SK-N-SH treated with all-trans-retinoic acid at 6 μM for 48 hours (cell line): ENCODE data around the gene LUC7L2.

Source experiments
- ATAC-seq: fragments of 200-7000 bp; cut with Tn5 transposase; 3 replicates; pipeline ENCODE4 v1.9.1; 2020; ENCODE audit warnings: mild to moderate bottlenecking, moderate library complexity
- ARNTL ChIP-seq: fragments of 450-650 bp; formaldehyde crosslinking; IDR thresholded peaks from 2 replicates; pipeline ENCODE4 v1.5.0; 2020; ENCODE audit warnings: low read depth, mild to moderate bottlenecking, moderate library complexity, borderline replicate concordance
- BACH2 ChIP-seq: fragments of 250-450 bp; sonication (Bioruptor Pico); IDR thresholded peaks from 2 replicates; pipeline ENCODE4 v1.9.0; 2021; ENCODE audit warnings: mild to moderate bottlenecking, borderline replicate concordance
- CSDC2 ChIP-seq: fragments of 250-450 bp; sonication (Bioruptor Pico); IDR thresholded peaks from 2 replicates; pipeline ENCODE4 v1.5.0; 2020; ENCODE audit warnings: mild to moderate bottlenecking, moderate library complexity
- GLIS3 ChIP-seq: fragments of 250-450 bp; sonication (Bioruptor Pico); IDR thresholded peaks from 2 replicates; pipeline ENCODE4 v1.5.0; 2020; ENCODE audit warnings: mild to moderate bottlenecking, moderate library complexity
- ISL1 ChIP-seq: fragments of 250-450 bp; sonication (Bioruptor Pico); IDR thresholded peaks from 2 replicates; pipeline ENCODE4 v2.1.2; 2022; ENCODE audit warnings: mild to moderate bottlenecking, moderate library complexity
- OSR1 ChIP-seq: fragments of 250-450 bp; sonication (Bioruptor Pico); IDR thresholded peaks from 2 replicates; pipeline ENCODE4 v1.8.0; 2022; ENCODE audit warnings: moderate library complexity, mild to moderate bottlenecking, inconsistent platforms
- SNAI2 ChIP-seq: fragments of 250-450 bp; sonication (Bioruptor Pico); IDR thresholded peaks from 2 replicates; pipeline ENCODE4 v1.5.0; 2020; ENCODE audit warnings: mild to moderate bottlenecking, moderate library complexity
- TCF4 ChIP-seq: fragments of 250-450 bp; sonication (Bioruptor Pico); IDR thresholded peaks from 2 replicates; pipeline ENCODE4 v1.8.0; 2021; ENCODE audit warnings: mild to moderate bottlenecking, moderate library complexity, borderline replicate concordance
- ZC3H10 ChIP-seq: fragments of 250-450 bp; sonication (Bioruptor Pico); IDR thresholded peaks from 2 replicates; pipeline ENCODE4 v1.5.1; 2021; ENCODE audit warnings: mild to moderate bottlenecking, moderate library complexity
- ZFP3 ChIP-seq: fragments of 250-450 bp; sonication (Bioruptor Pico); IDR thresholded peaks from 2 replicates; pipeline ENCODE4 v1.5.0; 2020; ENCODE audit warnings: mild to moderate bottlenecking, moderate library complexity
- ZFP30 ChIP-seq: fragments of 450-650 bp; formaldehyde crosslinking; IDR thresholded peaks from 2 replicates; pipeline ENCODE4 v1.5.0; 2022; ENCODE audit warnings: mild to moderate bottlenecking, moderate library complexity
- ZNF70 ChIP-seq: fragments of 450-650 bp; formaldehyde crosslinking; IDR thresholded peaks from 2 replicates; pipeline ENCODE4 v1.5.0; 2020; ENCODE audit warnings: mild to moderate bottlenecking, moderate library complexity
- ZNF8 ChIP-seq: fragments of 450-650 bp; formaldehyde crosslinking; IDR thresholded peaks from 2 replicates; pipeline ENCODE4 v1.5.0; 2020; ENCODE audit warnings: mild to moderate bottlenecking, moderate library complexity
- TF ChIP-seq, protein P1 (sequence below): fragments of 250-450 bp; sonication (Bioruptor Pico); IDR thresholded peaks from 2 replicates; pipeline ENCODE4 v1.8.0; 2020; ENCODE audit warnings: mild to moderate bottlenecking, moderate library complexity, borderline replicate concordance
- TF ChIP-seq, protein P2 (sequence below): fragments of 250-450 bp; sonication (Bioruptor Pico); IDR thresholded peaks from 2 replicates; pipeline ENCODE4 v1.8.0; 2021; ENCODE audit warnings: low read depth, mild to moderate bottlenecking, moderate library complexity, borderline replicate concordance
- TF ChIP-seq, protein P3 (sequence below): fragments of 250-450 bp; sonication (Bioruptor Pico); IDR thresholded peaks from 2 replicates; pipeline ENCODE4 v1.5.0; 2020; ENCODE audit warnings: mild to moderate bottlenecking, moderate library complexity
- TF ChIP-seq, protein P4 (sequence below): fragments of 250-450 bp; sonication (Bioruptor Pico); IDR thresholded peaks from 2 replicates; pipeline ENCODE4 v1.5.1; 2020; ENCODE audit warnings: low read depth, mild to moderate bottlenecking, moderate library complexity
- TF ChIP-seq, protein P5 (sequence below): fragments of 250-450 bp; sonication (Bioruptor Pico); IDR thresholded peaks from 2 replicates; pipeline ENCODE4 v1.5.1; 2021; ENCODE audit warnings: mild to moderate bottlenecking, moderate library complexity

The LUC7L2 gene

DNA sequence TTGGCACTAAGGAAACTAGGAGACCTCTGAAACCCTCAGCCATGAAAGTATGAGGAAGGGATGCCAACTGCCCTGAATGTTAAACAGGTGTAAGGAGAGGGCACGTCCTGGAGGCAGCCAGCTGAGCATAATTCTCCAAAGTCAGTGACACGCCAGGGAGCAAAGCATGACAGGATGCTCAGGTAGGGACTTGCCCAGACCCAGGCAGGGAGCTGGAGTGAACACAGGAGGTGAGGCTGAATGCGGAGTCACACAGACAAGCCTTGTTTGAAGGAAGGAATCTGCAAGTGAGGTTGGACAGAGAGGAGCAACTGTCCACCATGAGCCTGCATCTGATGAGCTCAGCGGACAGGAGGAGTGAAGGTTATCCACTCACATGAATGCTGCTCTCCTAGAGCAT is 82.3 kb downstream of the LUC7L2 start:
- ATAC-seq: no peak
- TF ChIP-seq TCF4 (CRISPR knock-in tag) (no peak), ZC3H10 (CRISPR knock-in tag) (no peak), ZNF8 (no peak), ZFP3 (CRISPR knock-in tag) (no peak), ARNTL (CRISPR knock-in tag) (no peak), ZFP30 (CRISPR knock-in tag) (no peak), CSDC2 (CRISPR knock-in tag) (no peak)
- TF ChIP-seq, protein P1, sequence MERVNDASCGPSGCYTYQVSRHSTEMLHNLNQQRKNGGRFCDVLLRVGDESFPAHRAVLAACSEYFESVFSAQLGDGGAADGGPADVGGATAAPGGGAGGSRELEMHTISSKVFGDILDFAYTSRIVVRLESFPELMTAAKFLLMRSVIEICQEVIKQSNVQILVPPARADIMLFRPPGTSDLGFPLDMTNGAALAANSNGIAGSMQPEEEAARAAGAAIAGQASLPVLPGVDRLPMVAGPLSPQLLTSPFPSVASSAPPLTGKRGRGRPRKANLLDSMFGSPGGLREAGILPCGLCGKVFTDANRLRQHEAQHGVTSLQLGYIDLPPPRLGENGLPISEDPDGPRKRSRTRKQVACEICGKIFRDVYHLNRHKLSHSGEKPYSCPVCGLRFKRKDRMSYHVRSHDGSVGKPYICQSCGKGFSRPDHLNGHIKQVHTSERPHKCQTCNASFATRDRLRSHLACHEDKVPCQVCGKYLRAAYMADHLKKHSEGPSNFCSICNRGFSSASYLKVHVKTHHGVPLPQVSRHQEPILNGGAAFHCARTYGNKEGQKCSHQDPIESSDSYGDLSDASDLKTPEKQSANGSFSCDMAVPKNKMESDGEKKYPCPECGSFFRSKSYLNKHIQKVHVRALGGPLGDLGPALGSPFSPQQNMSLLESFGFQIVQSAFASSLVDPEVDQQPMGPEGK (CRISPR knock-in tag): no peak
- TF ChIP-seq, protein P2, sequence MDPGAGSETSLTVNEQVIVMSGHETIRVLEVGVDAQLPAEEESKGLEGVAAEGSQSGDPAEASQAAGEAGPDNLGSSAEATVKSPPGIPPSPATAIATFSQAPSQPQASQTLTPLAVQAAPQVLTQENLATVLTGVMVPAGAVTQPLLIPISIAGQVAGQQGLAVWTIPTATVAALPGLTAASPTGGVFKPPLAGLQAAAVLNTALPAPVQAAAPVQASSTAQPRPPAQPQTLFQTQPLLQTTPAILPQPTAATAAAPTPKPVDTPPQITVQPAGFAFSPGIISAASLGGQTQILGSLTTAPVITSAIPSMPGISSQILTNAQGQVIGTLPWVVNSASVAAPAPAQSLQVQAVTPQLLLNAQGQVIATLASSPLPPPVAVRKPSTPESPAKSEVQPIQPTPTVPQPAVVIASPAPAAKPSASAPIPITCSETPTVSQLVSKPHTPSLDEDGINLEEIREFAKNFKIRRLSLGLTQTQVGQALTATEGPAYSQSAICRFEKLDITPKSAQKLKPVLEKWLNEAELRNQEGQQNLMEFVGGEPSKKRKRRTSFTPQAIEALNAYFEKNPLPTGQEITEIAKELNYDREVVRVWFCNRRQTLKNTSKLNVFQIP (CRISPR knock-in tag): no peak
- TF ChIP-seq, protein P3, sequence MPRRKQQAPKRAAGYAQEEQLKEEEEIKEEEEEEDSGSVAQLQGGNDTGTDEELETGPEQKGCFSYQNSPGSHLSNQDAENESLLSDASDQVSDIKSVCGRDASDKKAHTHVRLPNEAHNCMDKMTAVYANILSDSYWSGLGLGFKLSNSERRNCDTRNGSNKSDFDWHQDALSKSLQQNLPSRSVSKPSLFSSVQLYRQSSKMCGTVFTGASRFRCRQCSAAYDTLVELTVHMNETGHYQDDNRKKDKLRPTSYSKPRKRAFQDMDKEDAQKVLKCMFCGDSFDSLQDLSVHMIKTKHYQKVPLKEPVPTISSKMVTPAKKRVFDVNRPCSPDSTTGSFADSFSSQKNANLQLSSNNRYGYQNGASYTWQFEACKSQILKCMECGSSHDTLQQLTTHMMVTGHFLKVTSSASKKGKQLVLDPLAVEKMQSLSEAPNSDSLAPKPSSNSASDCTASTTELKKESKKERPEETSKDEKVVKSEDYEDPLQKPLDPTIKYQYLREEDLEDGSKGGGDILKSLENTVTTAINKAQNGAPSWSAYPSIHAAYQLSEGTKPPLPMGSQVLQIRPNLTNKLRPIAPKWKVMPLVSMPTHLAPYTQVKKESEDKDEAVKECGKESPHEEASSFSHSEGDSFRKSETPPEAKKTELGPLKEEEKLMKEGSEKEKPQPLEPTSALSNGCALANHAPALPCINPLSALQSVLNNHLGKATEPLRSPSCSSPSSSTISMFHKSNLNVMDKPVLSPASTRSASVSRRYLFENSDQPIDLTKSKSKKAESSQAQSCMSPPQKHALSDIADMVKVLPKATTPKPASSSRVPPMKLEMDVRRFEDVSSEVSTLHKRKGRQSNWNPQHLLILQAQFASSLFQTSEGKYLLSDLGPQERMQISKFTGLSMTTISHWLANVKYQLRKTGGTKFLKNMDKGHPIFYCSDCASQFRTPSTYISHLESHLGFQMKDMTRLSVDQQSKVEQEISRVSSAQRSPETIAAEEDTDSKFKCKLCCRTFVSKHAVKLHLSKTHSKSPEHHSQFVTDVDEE: no peak
- TF ChIP-seq, protein P4, sequence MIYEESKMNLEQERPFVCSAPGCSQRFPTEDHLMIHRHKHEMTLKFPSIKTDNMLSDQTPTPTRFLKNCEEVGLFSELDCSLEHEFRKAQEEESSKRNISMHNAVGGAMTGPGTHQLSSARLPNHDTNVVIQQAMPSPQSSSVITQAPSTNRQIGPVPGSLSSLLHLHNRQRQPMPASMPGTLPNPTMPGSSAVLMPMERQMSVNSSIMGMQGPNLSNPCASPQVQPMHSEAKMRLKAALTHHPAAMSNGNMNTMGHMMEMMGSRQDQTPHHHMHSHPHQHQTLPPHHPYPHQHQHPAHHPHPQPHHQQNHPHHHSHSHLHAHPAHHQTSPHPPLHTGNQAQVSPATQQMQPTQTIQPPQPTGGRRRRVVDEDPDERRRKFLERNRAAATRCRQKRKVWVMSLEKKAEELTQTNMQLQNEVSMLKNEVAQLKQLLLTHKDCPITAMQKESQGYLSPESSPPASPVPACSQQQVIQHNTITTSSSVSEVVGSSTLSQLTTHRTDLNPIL (CRISPR knock-in tag): no peak

DNA sequence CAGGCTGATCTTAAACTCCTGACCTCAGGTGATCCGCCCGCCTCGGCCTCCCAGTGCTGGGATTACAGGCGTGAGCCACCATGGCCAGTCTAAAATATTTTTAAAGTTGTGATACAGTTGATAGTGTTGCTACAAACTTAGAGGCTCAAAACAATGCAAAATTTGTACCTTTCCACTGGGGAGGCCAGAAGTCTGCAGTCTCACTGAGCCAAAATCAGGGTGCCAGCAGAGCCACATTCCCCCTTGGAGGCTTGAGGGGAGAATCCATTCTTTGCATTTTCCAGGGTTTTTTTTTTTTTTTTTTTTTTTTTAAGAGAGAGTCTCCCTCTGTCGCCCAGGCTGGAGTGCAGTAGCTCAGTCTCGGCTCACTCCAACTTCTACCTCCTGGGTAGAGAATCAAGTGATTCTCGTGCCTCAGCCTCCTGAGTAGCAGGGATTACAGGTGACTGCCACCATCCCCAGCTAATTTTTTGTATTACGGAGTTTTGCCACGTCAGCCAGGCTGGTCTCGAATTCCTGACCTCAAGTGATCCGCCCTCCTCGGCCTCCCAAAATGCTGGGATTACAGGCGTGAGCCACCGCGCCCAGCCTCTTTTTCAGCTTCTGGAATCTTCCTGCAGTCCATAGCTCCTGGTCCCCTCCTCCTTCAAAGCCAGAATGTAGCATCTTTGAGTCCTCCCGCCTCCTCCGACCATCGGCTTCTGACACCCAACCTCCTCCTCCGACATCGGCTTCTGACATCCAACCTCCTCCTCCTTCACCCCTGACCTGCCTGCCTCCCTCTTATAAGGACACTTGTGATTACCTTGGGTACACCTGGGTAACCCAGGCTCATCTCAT is 86.6 kb downstream of the LUC7L2 start:
- TF ChIP-seq OSR1 (no peak), GLIS3 (CRISPR knock-in tag) (no peak), SNAI2 (CRISPR knock-in tag) (no peak), ISL1 (CRISPR knock-in tag) (no peak)
- TF ChIP-seq, protein P1 (CRISPR knock-in tag): no peak
- TF ChIP-seq, protein P5, sequence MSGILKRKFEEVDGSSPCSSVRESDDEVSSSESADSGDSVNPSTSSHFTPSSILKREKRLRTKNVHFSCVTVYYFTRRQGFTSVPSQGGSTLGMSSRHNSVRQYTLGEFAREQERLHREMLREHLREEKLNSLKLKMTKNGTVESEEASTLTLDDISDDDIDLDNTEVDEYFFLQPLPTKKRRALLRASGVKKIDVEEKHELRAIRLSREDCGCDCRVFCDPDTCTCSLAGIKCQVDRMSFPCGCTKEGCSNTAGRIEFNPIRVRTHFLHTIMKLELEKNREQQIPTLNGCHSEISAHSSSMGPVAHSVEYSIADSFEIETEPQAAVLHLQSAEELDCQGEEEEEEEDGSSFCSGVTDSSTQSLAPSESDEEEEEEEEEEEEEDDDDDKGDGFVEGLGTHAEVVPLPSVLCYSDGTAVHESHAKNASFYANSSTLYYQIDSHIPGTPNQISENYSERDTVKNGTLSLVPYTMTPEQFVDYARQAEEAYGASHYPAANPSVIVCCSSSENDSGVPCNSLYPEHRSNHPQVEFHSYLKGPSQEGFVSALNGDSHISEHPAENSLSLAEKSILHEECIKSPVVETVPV (CRISPR knock-in tag): no peak
- TF ChIP-seq, all 23 proteins: peak for 0
- ATAC-seq: no peak

DNA sequence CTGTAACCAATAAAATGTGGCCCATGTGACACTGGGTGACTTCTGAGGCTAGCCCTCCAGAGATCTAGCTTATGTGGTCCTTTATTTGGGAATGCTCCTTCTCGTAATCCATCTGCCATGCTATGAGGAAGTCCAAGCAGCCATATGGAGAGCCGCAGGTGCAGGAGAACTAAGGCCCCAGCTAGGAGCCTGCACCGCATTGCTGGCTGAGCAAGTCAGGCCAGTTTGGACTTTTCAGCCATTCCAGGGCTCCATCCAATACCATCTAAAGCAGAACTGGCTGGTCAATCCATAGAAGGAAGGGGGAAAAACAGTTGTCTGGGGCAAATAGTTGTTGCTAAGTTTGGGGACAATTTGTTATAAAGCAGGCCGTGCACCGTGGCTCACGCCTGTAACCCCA is 91.2 kb downstream of the LUC7L2 start:
- TF ChIP-seq, protein P4 (CRISPR knock-in tag): no peak
- TF ChIP-seq ARNTL (CRISPR knock-in tag): no peak
- TF ChIP-seq, protein P1 (CRISPR knock-in tag): no peak
- TF ChIP-seq ZNF70: no peak
- TF ChIP-seq TCF4 (CRISPR knock-in tag): no peak
- no peak for TF ChIP-seq BACH2 (CRISPR knock-in tag)
- no peak for TF ChIP-seq OSR1
- TF ChIP-seq ZFP30 (CRISPR knock-in tag): no peak
- TF ChIP-seq ZC3H10 (CRISPR knock-in tag): no peak
- no peak for ATAC-seq
